Mesendoderm (in vitro differentiated cells): Measurements from ENCODE around the gene BDNF.

ENCODE experiments used
- DNase-seq: peaks from one replicate; pipeline ENCODE4 v3.0.0; 2013
- H2AK5ac ChIP-seq: 2 replicates; pipeline ENCODE4 v1.6.1; 2013; ENCODE audit warnings: low read length, inconsistent platforms
- H2BK120ac ChIP-seq: 2 replicates; pipeline ENCODE4 v1.6.1; 2013; ENCODE audit warnings: low read depth, mild to moderate bottlenecking, low read length, moderate library complexity, mixed read lengths
- H2BK15ac ChIP-seq: replicated peaks from 2 replicates; pipeline ENCODE4 v1.6.1; 2013; ENCODE audit warnings: low read depth, mild to moderate bottlenecking, moderate library complexity
- H2BK5ac ChIP-seq: 2 replicates; pipeline ENCODE4 v1.6.1; 2013; ENCODE audit warnings: low read length, inconsistent platforms
- H3K18ac ChIP-seq: 2 replicates; pipeline ENCODE4 v1.6.1; 2013; ENCODE audit warnings: mild to moderate bottlenecking, low read length, mixed read lengths
- H3K23ac ChIP-seq: one replicate; pipeline ENCODE4 v1.6.1; 2013; ENCODE audit warnings: low read length
- H3K27ac ChIP-seq: 2 replicates; pipeline ENCODE4 v1.5.1; 2013; ENCODE audit warnings: low read depth, mild to moderate bottlenecking, inconsistent platforms, low read length, moderate library complexity
- H3K27me3 ChIP-seq: 2 replicates; pipeline ENCODE4 v1.6.1; 2013; ENCODE audit warnings: low read length, control low read depth, mild to moderate bottlenecking, inconsistent platforms; ENCODE audit not compliant: insufficient read depth, poor library complexity
- H3K36me3 ChIP-seq: 2 replicates; pipeline ENCODE4 v1.6.1; 2013; ENCODE audit warnings: low read length, inconsistent platforms; ENCODE audit not compliant: control insufficient read depth, insufficient read depth
- H3K4ac ChIP-seq: one replicate; pipeline ENCODE4 v1.6.1; 2013; ENCODE audit warnings: low read depth, mild to moderate bottlenecking, low read length, moderate library complexity
- H3K4me1 ChIP-seq: 2 replicates; pipeline ENCODE4 v1.6.1; 2013; ENCODE audit warnings: low read depth, low read length, inconsistent platforms; ENCODE audit not compliant: control insufficient read depth
- H3K4me2 ChIP-seq: 2 replicates; pipeline ENCODE4 v1.6.1; 2013; ENCODE audit warnings: low read length
- H3K4me3 ChIP-seq: 2 replicates; pipeline ENCODE4 v1.5.1; 2013; ENCODE audit warnings: mild to moderate bottlenecking, low read length
- H3K56ac ChIP-seq: one replicate; pipeline ENCODE4 v1.6.1; 2013; ENCODE audit warnings: low read length
- H3K79me1 ChIP-seq: 2 replicates; pipeline ENCODE4 v1.6.1; 2013; ENCODE audit warnings: low read length, inconsistent platforms
- H3K79me2 ChIP-seq: 2 replicates; pipeline ENCODE4 v1.6.1; 2013; ENCODE audit warnings: mild to moderate bottlenecking, low read length; ENCODE audit not compliant: control insufficient read depth, insufficient read depth
- H3K9ac ChIP-seq: 2 replicates; pipeline ENCODE4 v1.6.1; 2013; ENCODE audit warnings: low read length, inconsistent platforms
- H4K5ac ChIP-seq: one replicate; pipeline ENCODE4 v1.6.1; 2013; ENCODE audit warnings: low read length
- H4K8ac ChIP-seq: one replicate; pipeline ENCODE4 v1.6.1; 2013; ENCODE audit warnings: low read depth, mild to moderate bottlenecking, control low read depth, low read length, moderate library complexity
- WGBS: extraction: QIAGEN DNeasy Blood & Tissue Kit; methylation state at CpG from one replicate; pipeline ENCODE4 v1.1.7; 2013; ENCODE audit warnings: low lambda C conversion rate, missing lambda C conversion rate; ENCODE audit not compliant: insufficient coverage; ENCODE audit errors: extremely low coverage; 5-methylcytosine and 5-hydroxymethylcytosine counted together

The BDNF gene

GRCh38 chr11:27651711-27652110 lies 48.5 kb downstream of the BDNF start:
- Histone ChIP-seq H2BK120ac (no peak overlapping the region), H2BK5ac (no peak overlapping the region), H3K4ac (no peak overlapping the region), H3K18ac (no peak overlapping the region), H3K79me2 (no peaks in the 10 kb centered on the region), H4K8ac (no peak overlapping the region), H3K4me2 (no peak overlapping the region), H3K27me3 (no peaks in the 10 kb centered on the region), H3K79me1 (no peaks in the 10 kb centered on the region), H3K23ac (no peak overlapping the region), H3K4me1 (no peaks in the 10 kb centered on the region), H3K9ac (no peak overlapping the region), H3K4me3 (no peak overlapping the region), H4K5ac (no peak overlapping the region), H2BK15ac (no peak overlapping the region), H3K56ac (no peak overlapping the region), H2AK5ac (no peak overlapping the region), H3K36me3 (no peaks in the 10 kb centered on the region), H3K27ac (no peak overlapping the region)
- DNase-seq = no peak

GRCh38 chr11:27650988-27651387 lies 49.3 kb downstream of the BDNF start:
- Histone ChIP-seq H3K36me3 (no peaks in the 10 kb centered on the region), H3K4me3 (no peak overlapping the region), H2BK5ac (no peak overlapping the region)

GRCh38 chr11:27649800-27650199 lies 50.5 kb downstream of the BDNF start:
- Histone ChIP-seq H3K79me1 (no peaks in the 10 kb centered on the region), H3K27me3 (no peaks in the 10 kb centered on the region), H2AK5ac (no peak overlapping the region), H3K23ac (no peak overlapping the region), H2BK15ac (no peak overlapping the region), H4K8ac (no peak overlapping the region), H3K4me3 (no peak overlapping the region), H4K5ac (no peak overlapping the region), H3K18ac (no peak overlapping the region), H3K56ac (no peak overlapping the region), H3K4me2 (no peak overlapping the region), H3K9ac (no peak overlapping the region), H3K27ac (no peak overlapping the region), H3K4me1 (no peaks in the 10 kb centered on the region), H3K79me2 (no peaks in the 10 kb centered on the region), H2BK120ac (no peak overlapping the region), H3K4ac (no peak overlapping the region), H2BK5ac (no peak overlapping the region), H3K36me3 (no peaks in the 10 kb centered on the region)
- no peak for DNase-seq
- WGBS = no CpG with 5 or more reads among the region's 2 CpGs

More at GRCh38 chr11:27650988-27651387, 49.3 kb downstream of the BDNF start:
- H3K79me1 ChIP-seq = no peaks in the 10 kb centered on the region
- DNase-seq = no peak
- H3K23ac ChIP-seq = no peak overlapping the region
- H4K5ac ChIP-seq = no peak overlapping the region
- H2BK15ac ChIP-seq = no peak overlapping the region
- no peaks in the 10 kb centered on the region for H3K79me2 ChIP-seq
- H3K9ac ChIP-seq = no peak overlapping the region
- no peak overlapping the region for H4K8ac ChIP-seq
- H2AK5ac ChIP-seq = no peak overlapping the region
- H3K18ac ChIP-seq = no peak overlapping the region
- H3K27ac ChIP-seq = no peak overlapping the region
- no peaks in the 10 kb centered on the region for H3K4me1 ChIP-seq
- H3K4ac ChIP-seq = no peak overlapping the region
- no peak overlapping the region for H3K4me2 ChIP-seq
- H2BK120ac ChIP-seq = no peak overlapping the region
- H3K27me3 ChIP-seq = no peaks in the 10 kb centered on the region
- WGBS = no CpG with 5 or more reads among the region's 4 CpGs
- H3K56ac ChIP-seq = no peak overlapping the region

GRCh38 chr11:27648840-27649239 lies 51.4 kb downstream of the BDNF start:
- Histone ChIP-seq H2BK5ac (no peak overlapping the region), H3K18ac (no peak overlapping the region), H3K79me2 (no peaks in the 10 kb centered on the region), H3K27ac (no peak overlapping the region), H4K8ac (no peak overlapping the region), H3K4ac (no peak overlapping the region), H3K4me2 (no peak overlapping the region), H3K4me1 (no peaks in the 10 kb centered on the region), H3K4me3 (no peak overlapping the region), H3K27me3 (no peaks in the 10 kb centered on the region), H2AK5ac (no peak overlapping the region), H2BK120ac (no peak overlapping the region), H2BK15ac (no peak overlapping the region), H3K79me1 (no peaks in the 10 kb centered on the region), H4K5ac (no peak overlapping the region), H3K36me3 (no peaks in the 10 kb centered on the region), H3K23ac (no peak overlapping the region), H3K56ac (no peak overlapping the region), H3K9ac (no peak overlapping the region)
- no peak for DNase-seq

- H2BK15ac ChIP-seq = no peak overlapping the region
- WGBS = no CpG with 5 or more reads among the region's 9 CpGs
- H3K9ac ChIP-seq = no peak overlapping the region
- no peak overlapping the region for H4K8ac ChIP-seq
- no peak overlapping the region for H3K4ac ChIP-seq
- no peaks in the 10 kb centered on the region for H3K79me2 ChIP-seq
- no peaks in the 10 kb centered on the region for H3K36me3 ChIP-seq
- H3K4me1 ChIP-seq = no peaks in the 10 kb centered on the region
- no peak overlapping the region for H2AK5ac ChIP-seq
- H3K4me3 ChIP-seq = no peak overlapping the region
- H2BK5ac ChIP-seq = no peak overlapping the region
- H3K79me1 ChIP-seq = no peaks in the 10 kb centered on the region
- H3K18ac ChIP-seq = no peak overlapping the region
- no peaks in the 10 kb centered on the region for H3K27me3 ChIP-seq
- no peak overlapping the region for H3K4me2 ChIP-seq
- H3K56ac ChIP-seq = no peak overlapping the region
- DNase-seq = no peak
- H3K27ac ChIP-seq = no peak overlapping the region
- no peak overlapping the region for H4K5ac ChIP-seq
- H2BK120ac ChIP-seq = no peak overlapping the region
- H3K23ac ChIP-seq = no peak overlapping the region
Measured at GRCh38 chr11:27646051-27646818, 54.0 kb downstream of the BDNF start.

- Histone ChIP-seq H3K4me1 (no peaks in the 10 kb centered on the region), H3K4ac (no peak overlapping the region), H3K27ac (no peak overlapping the region), H2BK120ac (no peak overlapping the region), H4K8ac (no peak overlapping the region), H3K79me2 (no peaks in the 10 kb centered on the region), H3K9ac (no peak overlapping the region), H2BK15ac (no peak overlapping the region), H2BK5ac (no peak overlapping the region), H2AK5ac (no peak overlapping the region), H3K18ac (no peak overlapping the region), H4K5ac (no peak overlapping the region), H3K4me3 (no peak overlapping the region), H3K4me2 (no peak overlapping the region), H3K36me3 (no peaks in the 10 kb centered on the region), H3K56ac (no peak overlapping the region), H3K27me3 (no peaks in the 10 kb centered on the region), H3K23ac (no peak overlapping the region), H3K79me1 (no peaks in the 10 kb centered on the region)
- no CpG with 5 or more reads among the region's 2 CpGs for WGBS
- no peak for DNase-seq
Measured at GRCh38 chr11:27642954-27643353, 57.3 kb downstream of the BDNF start.
